HTR-8/SVneo (cell line): Measurements from ENCODE around the gene KCNN1.
"Not testable (repeated sequence)": the region's sequence is repeated elsewhere in the genome, so short reads cannot be mapped to it uniquely, and the experiment has no call there.

Experiments
- DNase-seq: peaks from one replicate; pipeline ENCODE4 v3.0.0; 2011; ENCODE audit warnings: low spot score, mixed read lengths; ENCODE audit not compliant: insufficient read length
- FAIRE-seq: peaks from 2 replicates; lab custom pipeline; 2011; peaks lifted over from hg19 to GRCh38; lab: Jason Lieb, UNC

KCNN1 gene

GRCh38 chr19:17967257-17968051 is 547 bp downstream of the KCNN1 start:
- FAIRE-seq (no peak), DNase-seq (no peak)

DNA sequence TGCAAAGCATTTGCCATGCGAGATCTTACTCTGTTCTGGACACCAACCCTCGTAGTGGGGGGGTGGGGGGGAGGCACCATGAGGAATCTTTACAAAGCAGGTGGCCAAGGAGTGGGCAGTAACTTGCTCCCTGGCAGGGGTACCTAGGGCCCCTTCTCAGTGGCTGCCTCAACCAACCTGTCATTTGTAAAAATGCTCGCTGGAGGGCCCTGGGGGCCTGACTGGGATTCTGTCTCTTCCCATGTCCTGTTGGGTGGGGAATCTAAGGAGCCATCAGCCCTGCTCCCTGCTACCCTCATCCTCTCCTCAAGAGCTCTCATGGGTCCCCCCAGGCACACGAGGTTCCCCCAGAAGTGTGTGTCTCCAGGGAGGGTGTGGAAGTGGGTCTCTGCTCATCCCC is 1.5 kb downstream of the KCNN1 start:
- DNase-seq (no peak), FAIRE-seq (no peak)

DNA sequence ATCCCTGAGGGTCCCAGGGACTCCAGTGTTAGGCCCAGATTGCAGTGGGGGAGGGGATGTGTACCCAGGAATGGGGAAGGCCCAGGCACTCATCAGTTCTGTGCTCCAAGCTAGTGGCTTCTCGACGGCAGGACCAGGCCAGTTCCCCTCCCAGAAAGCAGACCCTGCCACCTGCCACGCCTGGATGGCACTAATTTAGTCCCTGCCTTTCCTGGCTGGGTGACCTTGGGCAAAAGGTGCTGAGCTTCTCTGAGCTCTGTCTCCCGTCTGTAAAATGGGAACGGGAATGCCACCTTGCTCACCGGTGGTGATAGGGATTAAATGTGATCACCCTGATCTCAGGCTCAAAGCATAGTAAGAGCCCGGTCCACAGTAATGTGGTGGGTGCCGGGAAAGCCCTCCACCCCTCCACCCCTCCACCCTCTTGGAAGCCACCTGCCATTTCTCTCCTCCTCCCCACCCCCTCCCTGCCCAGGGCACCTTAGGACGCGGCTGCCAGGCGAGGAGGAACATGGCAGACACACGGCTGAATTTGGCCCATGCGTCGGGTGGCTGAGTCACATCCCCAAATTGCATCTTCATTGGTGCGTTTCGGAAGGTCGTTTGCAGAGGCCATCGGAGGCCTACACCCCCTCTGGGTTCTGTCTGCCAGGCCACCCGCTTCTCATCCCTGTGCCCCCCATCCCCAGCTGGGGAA is 2.3 kb downstream of the KCNN1 start:
- DNase-seq (no peak), FAIRE-seq (no peak)

DNA sequence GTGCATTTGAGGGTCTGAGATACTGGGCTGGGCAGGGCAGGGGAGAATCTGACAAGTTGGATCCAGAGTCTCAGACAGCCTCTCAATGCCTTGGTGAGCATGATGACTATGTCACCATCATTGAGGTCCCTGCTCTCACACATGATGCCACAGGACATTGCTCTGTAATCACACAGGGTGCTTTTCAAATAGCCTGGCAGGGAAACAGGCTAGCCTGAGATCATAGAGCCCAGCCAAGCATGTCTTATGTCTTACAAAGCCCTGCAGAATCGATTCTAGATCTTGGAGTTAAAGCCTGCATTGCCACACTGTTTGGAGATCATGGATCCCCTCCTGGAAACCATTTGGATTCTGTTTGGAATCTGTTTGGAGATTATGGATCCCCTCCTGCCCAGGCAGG is 5.3 kb downstream of the KCNN1 start:
- DNase-seq (no peak), FAIRE-seq (no peak)

- no peak for FAIRE-seq
- DNase-seq, result no peak
These were observed 6.9 kb downstream of the KCNN1 start for GRCh38 chr19:17973759-17974158.

DNA sequence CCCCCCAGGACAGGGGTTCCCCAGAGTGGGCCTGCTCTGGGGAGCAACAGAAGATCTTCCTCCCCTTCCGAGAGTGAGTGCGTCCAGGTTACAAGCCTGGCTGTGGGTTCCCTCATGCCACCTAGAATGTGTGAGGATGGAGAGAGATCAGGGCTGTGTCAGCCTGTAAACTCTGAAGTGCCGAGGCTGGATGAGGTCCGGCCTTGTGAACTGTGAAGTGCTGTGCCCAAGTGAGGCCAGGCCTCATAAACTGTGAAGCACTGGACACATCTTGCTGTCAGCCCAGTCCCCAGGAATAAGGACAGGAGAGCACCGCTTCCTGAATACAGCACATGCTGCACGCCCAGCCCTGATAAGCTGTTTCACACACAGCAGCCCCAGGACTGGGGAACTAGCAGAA is 7.6 kb downstream of the KCNN1 start:
- no peak for DNase-seq
- no peak for FAIRE-seq

GRCh38 chr19:17975032-17975431 is 8.1 kb downstream of the KCNN1 start:
- FAIRE-seq, result no peak
- no peak for DNase-seq

- DNase-seq (no peak), FAIRE-seq (no peak)
These were observed 10.1 kb downstream of the KCNN1 start for GRCh38 chr19:17977021-17977420.

DNA sequence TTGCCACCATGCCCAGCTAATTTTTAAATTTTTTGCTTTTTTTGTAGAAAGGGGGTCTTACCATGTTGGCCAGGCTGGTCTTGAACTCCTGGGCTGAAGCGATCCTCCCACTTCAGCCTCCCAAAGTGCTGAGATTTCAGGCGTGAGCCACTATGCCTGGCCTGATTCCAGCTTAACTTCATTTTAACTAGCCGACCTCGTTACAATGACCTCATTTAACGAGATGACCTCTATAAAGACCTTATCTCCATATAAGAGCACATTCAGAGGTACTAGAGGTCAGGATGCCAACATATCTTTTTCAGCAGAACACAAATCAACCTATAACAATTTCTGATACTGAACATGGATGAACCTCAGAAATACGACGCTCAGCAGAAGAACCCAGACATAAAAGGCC is 10.6 kb downstream of the KCNN1 start:
- no peak for FAIRE-seq
- no peak for DNase-seq

DNA sequence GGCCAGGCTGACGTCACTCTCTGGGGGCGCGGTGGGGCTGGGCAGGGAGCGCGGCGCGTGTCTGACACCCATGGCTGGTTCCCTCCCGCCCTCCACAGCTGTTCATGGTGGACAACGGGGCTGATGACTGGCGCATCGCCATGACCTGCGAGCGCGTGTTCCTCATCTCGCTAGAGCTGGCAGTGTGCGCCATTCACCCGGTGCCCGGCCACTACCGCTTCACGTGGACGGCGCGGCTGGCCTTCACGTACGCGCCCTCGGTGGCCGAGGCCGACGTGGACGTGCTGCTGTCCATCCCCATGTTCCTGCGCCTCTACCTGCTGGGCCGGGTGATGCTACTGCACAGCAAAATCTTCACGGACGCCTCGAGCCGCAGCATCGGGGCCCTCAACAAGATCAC is 14.7 kb downstream of the KCNN1 start:
- FAIRE-seq (no peak), DNase-seq (no peak)

DNA sequence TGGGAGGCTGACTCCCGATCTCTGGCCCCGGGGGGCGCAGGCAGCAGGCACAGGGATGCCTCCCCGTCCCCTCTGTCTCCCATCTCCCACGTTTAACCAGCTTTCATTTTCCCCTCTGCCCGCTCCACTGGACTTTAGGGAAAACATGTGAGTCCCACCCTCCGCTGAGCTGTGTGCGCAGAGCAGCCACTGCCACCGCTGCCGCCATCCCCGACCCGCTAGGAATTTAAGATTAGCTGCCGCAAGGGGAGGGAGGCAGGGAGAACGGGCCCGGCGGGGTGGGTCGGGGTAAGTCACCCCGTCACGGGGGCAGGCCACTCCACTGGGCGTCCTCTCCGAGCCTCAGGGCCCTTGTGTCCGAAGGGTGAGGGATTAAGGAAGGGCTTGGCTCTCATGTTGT is 15.5 kb downstream of the KCNN1 start:
- FAIRE-seq, result no peak

GRCh38 chr19:17985037-17985818 is 18.3 kb downstream of the KCNN1 start:
- DNase-seq, result no peak

More for the DNA sequence above, 15.5 kb downstream of the KCNN1 start:
- DNase-seq, result no peak

DNA sequence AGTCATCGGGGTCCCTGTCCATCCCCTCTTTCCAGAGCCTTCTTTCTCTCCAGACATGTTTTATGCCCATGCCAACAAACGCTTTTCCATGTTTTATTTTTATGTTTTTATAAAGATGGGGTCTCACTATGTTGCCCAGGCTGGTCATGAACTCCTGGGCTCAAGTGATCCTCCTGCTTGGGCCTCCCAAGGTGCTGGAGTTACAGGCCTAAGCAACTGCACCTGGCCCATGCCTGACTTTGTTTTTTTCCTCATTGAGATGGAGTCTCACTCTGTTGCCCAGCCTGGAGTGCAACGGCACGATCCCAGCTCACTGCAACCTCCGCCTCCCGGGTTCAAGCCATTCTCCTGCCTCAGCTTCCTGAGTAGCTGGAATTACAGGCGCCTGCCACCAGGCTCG is 19.7 kb downstream of the KCNN1 start:
- FAIRE-seq, DNase-seq: not testable (repeated sequence)

More at GRCh38 chr19:17985037-17985818, 18.3 kb downstream of the KCNN1 start:
- peak; percentile 20 for FAIRE-seq

- no peak for DNase-seq
- no peak for FAIRE-seq
These were observed 21.3 kb downstream of the KCNN1 start for GRCh38 chr19:17988161-17988560.

- no peak for FAIRE-seq
- no peak for DNase-seq
These were observed 22.7 kb downstream of the KCNN1 start for GRCh38 chr19:17989425-17990094.

DNA sequence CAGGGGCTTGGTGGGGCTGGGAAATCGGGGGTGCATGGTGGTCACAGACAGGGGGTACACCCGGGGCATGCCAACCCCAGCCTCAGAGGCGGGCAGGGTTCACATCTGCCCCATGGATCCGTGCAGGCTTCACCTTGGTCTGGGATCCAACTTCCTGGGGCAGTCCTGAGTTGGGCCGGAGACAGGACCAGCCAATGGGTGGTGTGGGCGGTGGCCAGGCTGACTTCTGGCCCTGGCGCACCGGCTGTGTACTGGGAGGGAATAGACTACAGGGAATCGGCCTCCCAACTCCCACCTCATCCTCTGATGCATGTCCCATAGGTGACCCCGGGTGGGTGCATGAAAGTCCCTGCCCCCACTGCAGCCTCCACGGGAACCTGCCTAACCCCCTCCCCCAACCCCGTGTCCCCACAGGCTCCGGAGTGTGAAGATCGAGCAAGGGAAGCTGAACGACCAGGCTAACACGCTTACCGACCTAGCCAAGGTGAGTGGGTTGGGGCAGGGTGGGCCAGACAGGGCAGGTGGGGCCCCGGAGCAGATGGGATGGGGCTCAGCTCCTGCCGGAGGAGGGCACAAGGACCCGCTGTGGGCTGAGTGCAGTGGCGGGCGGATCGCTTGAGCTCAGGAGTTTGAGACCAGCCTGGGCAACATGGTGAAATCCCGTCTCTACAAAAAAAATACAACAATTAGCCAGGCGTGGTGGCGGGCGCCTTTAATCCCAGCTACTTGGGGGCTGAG is 26.3 kb downstream of the KCNN1 start:
- DNase-seq (no peak), FAIRE-seq (no peak)

- FAIRE-seq, result peak; percentile 95
These were observed 30.0 kb downstream of the KCNN1 start for GRCh38 chr19:17996826-17997316.

DNA sequence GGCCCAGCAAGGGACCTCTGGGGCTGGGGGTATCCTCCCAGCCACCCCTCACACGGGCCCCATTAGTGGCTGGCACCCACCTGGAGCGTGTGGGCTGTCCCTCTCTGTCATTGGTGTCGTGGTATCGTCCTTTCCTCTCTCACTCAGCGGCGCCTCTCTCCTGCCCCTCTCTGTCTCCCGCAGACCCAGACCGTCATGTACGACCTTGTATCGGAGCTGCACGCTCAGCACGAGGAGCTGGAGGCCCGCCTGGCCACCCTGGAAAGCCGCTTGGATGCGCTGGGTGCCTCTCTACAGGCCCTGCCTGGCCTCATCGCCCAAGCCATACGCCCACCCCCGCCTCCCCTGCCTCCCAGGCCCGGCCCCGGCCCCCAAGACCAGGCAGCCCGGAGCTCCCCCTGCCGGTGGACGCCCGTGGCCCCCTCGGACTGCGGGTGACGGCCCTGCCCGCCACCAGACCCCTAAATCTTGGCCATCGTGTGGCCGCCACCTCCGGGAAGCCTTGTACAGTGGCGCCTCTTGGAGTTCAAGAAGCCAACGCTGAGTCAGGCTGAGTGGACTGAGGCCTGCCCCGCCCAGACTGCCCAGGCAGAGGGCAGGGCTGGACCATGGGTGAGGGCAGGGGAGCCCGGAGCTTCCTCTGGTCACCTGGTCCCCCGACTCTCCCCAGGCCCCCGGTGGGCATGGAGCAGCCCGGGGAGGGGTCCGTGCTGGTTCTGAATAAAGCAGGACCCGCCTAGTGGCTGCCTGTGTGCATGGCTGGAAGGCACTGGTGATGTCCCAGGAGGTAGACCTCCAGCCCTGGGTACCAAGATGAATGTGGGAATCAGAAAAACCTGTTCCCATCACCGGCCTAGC is 31.3 kb downstream of the KCNN1 start:
- DNase-seq (no peak), FAIRE-seq (no peak)

More at GRCh38 chr19:17996826-17997316, 30.0 kb downstream of the KCNN1 start:
- peak; percentile 93 for DNase-seq

DNA sequence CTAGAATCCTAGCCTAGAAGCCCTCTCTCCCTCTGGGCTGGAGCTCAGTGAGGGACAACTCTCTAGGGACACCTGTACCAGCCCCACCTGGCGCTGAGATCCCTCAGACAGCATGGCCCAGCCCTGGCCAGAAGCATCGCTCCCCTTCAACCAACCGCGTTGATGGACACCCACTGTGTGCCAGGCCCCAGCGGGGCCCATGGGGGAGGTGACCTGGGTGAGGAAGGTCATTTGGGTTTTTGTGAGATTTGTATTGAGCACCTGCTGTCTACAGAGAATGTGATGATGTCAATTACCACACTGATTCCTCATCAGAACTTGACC is 31.9 kb downstream of the KCNN1 start:
- no peak for FAIRE-seq
- no peak for DNase-seq
